Measurements from ENCODE around the gene HOXC9.

HOXC9 gene

GRCh38 chr12:54017878-54018467 is 18.0 kb downstream of the HOXC9 start:
- DNase-seq (ENCODE audit: low read depth in 2 of 2) = peak; percentile 17 to 31
- TF ChIP-seq, protein P1, sequence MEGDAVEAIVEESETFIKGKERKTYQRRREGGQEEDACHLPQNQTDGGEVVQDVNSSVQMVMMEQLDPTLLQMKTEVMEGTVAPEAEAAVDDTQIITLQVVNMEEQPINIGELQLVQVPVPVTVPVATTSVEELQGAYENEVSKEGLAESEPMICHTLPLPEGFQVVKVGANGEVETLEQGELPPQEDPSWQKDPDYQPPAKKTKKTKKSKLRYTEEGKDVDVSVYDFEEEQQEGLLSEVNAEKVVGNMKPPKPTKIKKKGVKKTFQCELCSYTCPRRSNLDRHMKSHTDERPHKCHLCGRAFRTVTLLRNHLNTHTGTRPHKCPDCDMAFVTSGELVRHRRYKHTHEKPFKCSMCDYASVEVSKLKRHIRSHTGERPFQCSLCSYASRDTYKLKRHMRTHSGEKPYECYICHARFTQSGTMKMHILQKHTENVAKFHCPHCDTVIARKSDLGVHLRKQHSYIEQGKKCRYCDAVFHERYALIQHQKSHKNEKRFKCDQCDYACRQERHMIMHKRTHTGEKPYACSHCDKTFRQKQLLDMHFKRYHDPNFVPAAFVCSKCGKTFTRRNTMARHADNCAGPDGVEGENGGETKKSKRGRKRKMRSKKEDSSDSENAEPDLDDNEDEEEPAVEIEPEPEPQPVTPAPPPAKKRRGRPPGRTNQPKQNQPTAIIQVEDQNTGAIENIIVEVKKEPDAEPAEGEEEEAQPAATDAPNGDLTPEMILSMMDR (IDR thresholded peaks at IDR 0.05; ENCODE audit: low read depth, low read length) = no peak
- peak overlapping the region; percentile 19 to 27 for H3K4me3 ChIP-seq (replicated peaks in 1 of 2; ENCODE audit: low read depth in 2 of 2, low read length in 2 of 2)

GRCh38 chr12:54018468-54018984 is 18.6 kb downstream of the HOXC9 start:
- no peak for DNase-seq (ENCODE audit: low read depth in 2 of 2)
- no peak overlapping the region for H3K4me3 ChIP-seq (replicated peaks in 1 of 2; ENCODE audit: low read depth in 2 of 2, low read length in 2 of 2)
- TF ChIP-seq, protein P1 (IDR thresholded peaks at IDR 0.05; ENCODE audit: low read depth, low read length) = no peak

- no peak for DNase-seq (ENCODE audit: low read depth in 2 of 2)
- TF ChIP-seq, protein P1 (IDR thresholded peaks at IDR 0.05; ENCODE audit: low read depth, low read length) = no peak
- H3K4me3 ChIP-seq (replicated peaks in 1 of 2; ENCODE audit: low read depth in 2 of 2, low read length in 2 of 2) = no peak overlapping the region
Observed at GRCh38 chr12:54019091-54019811, 19.3 kb downstream of the HOXC9 start.

GRCh38 chr12:54019924-54020590 is 20.1 kb downstream of the HOXC9 start:
- no peak overlapping the region for H3K4me3 ChIP-seq (replicated peaks in 1 of 2; ENCODE audit: low read depth in 2 of 2, low read length in 2 of 2)
- DNase-seq (ENCODE audit: low read depth in 2 of 2) = no peak

GRCh38 chr12:54020591-54021405 is 20.8 kb downstream of the HOXC9 start:
- TF ChIP-seq, protein P1 (IDR thresholded peaks at IDR 0.05; ENCODE audit: low read depth, low read length) = no peak
- H3K4me3 ChIP-seq (replicated peaks in 1 of 2; ENCODE audit: low read depth in 2 of 2, low read length in 2 of 2) = no peak overlapping the region
- DNase-seq (ENCODE audit: low read depth in 2 of 2) = no peak

More at GRCh38 chr12:54019924-54020590, 20.1 kb downstream of the HOXC9 start:
- TF ChIP-seq, protein P1 (IDR thresholded peaks at IDR 0.05; ENCODE audit: low read depth, low read length) = no peak

- TF ChIP-seq, protein P1 (IDR thresholded peaks at IDR 0.05; ENCODE audit: low read depth, low read length) = no peak
- no peak overlapping the region for H3K4me3 ChIP-seq (replicated peaks in 1 of 2; ENCODE audit: low read depth in 2 of 2, low read length in 2 of 2)
- no peak for DNase-seq (ENCODE audit: low read depth in 2 of 2)
Observed at GRCh38 chr12:54021432-54022013, 21.6 kb downstream of the HOXC9 start.
